ENCODE results near the gene DHRSX. TPM values are rescaled to one million over a fixed set of nuclear protein-coding genes. Genes with fewer than 3 reads are reported as not detected.
"Not testable (repeated sequence)": the region's sequence is repeated elsewhere in the genome, so short reads cannot be mapped to it uniquely, and the experiment has no call there.

The DHRSX gene
- total RNA-seq, 2 donors from 2014 or later: 32.2 to 38.1 TPM

GRCh38 chrX:2521092-2521926, 20.5 kb upstream of the DHRSX start:
- no peak for DNase-seq
- ATAC-seq: peak; percentile 9
- intact Hi-C loops (cut with DNase I, micrococcal nuclease): no loop called here

GRCh38 chrX:2520539-2520938, 19.8 kb upstream of the DHRSX start:
- DNase-seq: no peak
- ATAC-seq: no peak
- intact Hi-C loops (cut with DNase I, micrococcal nuclease): no loop called here

- intact Hi-C loops (cut with DNase I, micrococcal nuclease); ATAC-seq; DNase-seq: not testable (repeated sequence)
These were observed 18.9 kb upstream of the DHRSX start for GRCh38 chrX:2519638-2520037.

GRCh38 chrX:2517055-2517454, 16.3 kb upstream of the DHRSX start:
- intact Hi-C loops (cut with DNase I, micrococcal nuclease): no loop called here
- DNase-seq (no peak), ATAC-seq (no peak)

GRCh38 chrX:2516623-2517022, 15.8 kb upstream of the DHRSX start:
- DNase-seq (no peak), ATAC-seq (no peak)
- intact Hi-C loops (cut with DNase I, micrococcal nuclease): no loop called here

- DNase-seq (no peak), ATAC-seq (no peak)
- intact Hi-C loops (cut with DNase I, micrococcal nuclease): no loop called here
These were observed 13.4 kb upstream of the DHRSX start for GRCh38 chrX:2514131-2514530.

- intact Hi-C loops (cut with DNase I, micrococcal nuclease): no loop called here
- no peak for ATAC-seq
- DNase-seq: no peak
These were observed 12.4 kb upstream of the DHRSX start for GRCh38 chrX:2513121-2513664.

- ATAC-seq: no peak
- no peak for DNase-seq
- intact Hi-C loops (cut with DNase I, micrococcal nuclease): no loop called here
These were observed 11.7 kb upstream of the DHRSX start for GRCh38 chrX:2512501-2512900.

GRCh38 chrX:2511326-2511725, 10.6 kb upstream of the DHRSX start:
- no peak for DNase-seq
- ATAC-seq: no peak
- intact Hi-C loops (cut with DNase I, micrococcal nuclease): no loop called here

GRCh38 chrX:2508648-2509335, 8.0 kb upstream of the DHRSX start:
- ATAC-seq: no peak
- no peak for DNase-seq
- intact Hi-C loops (cut with DNase I, micrococcal nuclease): no loop called here

- DNase-seq: peak in 1 of 2 donors; percentile 39
- peak; percentile 83 for ATAC-seq
- intact Hi-C loops (cut with DNase I, micrococcal nuclease): no loop called here
These were observed 7.3 kb upstream of the DHRSX start for GRCh38 chrX:2507904-2508627.

GRCh38 chrX:2507196-2507595, 6.4 kb upstream of the DHRSX start:
- intact Hi-C loops (cut with DNase I, micrococcal nuclease): no loop called here
- no peak for DNase-seq
- no peak for ATAC-seq

- ATAC-seq; intact Hi-C loops (cut with DNase I, micrococcal nuclease); DNase-seq: not testable (repeated sequence)
These were observed 4.6 kb upstream of the DHRSX start for GRCh38 chrX:2505341-2505740.

GRCh38 chrX:2504706-2505332, 4.0 kb upstream of the DHRSX start:
- DNase-seq (peak; percentile 59 to 64), ATAC-seq (peak; percentile 41)
- intact Hi-C loops (cut with DNase I, micrococcal nuclease): no loop called here

GRCh38 chrX:2503591-2504500, 3.1 kb upstream of the DHRSX start:
- intact Hi-C loops (cut with DNase I, micrococcal nuclease): no loop called here
- DNase-seq: no peak
- ATAC-seq: no peak

- ATAC-seq: peak; percentile 16
- no peak for DNase-seq
- intact Hi-C loops (cut with DNase I, micrococcal nuclease): no loop called here
These were observed 2.1 kb upstream of the DHRSX start for GRCh38 chrX:2502668-2503519.

- DNase-seq: no peak
- intact Hi-C loops (cut with DNase I, micrococcal nuclease): no loop called here
- no peak for ATAC-seq
These were observed 1.4 kb upstream of the DHRSX start for GRCh38 chrX:2502120-2502667.

Data from left colon (tissue), 2 donors.